Heart left ventricle (tissue), 16 donors: ENCODE results near the gene YWHAE. TPM values are rescaled to one million over a fixed set of nuclear protein-coding genes. Genes with fewer than 3 reads are reported as not detected.
A peak's percentile ranks its signal among the peaks of the same experiment; 100 is the strongest.

Source experiments
- ATAC-seq, 4 donors: fragments of 200-7000 bp; cut with Tn5 transposase; one replicate each; pipeline ENCODE4 v1.9.1; 2020 to 2022; ENCODE audit warnings: moderate library complexity in 4 of 4, mild to moderate bottlenecking in 3 of 4, moderate number of reproducible peaks in 1 of 4
- DNase-seq, 5 donors: peaks; one replicate each; pipeline ENCODE4 v3.0.0-alpha.2; 2020
- H3K27ac ChIP-seq, 12 donors: fragments of 200-600 bp; sonication (generic) in 4 of 12; one replicate each; pipeline versions ENCODE4 v1.5.0 to v1.8.0; 2016 to 2022; ENCODE audit warnings: mild to moderate bottlenecking in 2 of 12
- H3K27me3 ChIP-seq, 9 donors: fragments of 200-600 bp; sonication (generic) in 2 of 9; one replicate each; pipeline versions ENCODE4 v1.5.1 to v1.8.0; 2016 to 2022; ENCODE audit warnings: mild to moderate bottlenecking in 3 of 9
- H3K36me3 ChIP-seq, 9 donors: fragments of 200-600 bp; sonication (generic) in 2 of 9; one replicate each; pipeline versions ENCODE4 v1.5.0 to v1.8.0; 2018 to 2022; ENCODE audit warnings: mild to moderate bottlenecking in 2 of 9
- H3K4me1 ChIP-seq, 12 donors: fragments of 200-600 bp; sonication (generic) in 4 of 12; one replicate each; pipeline versions ENCODE4 v1.5.0 to v1.8.0; 2016 to 2022; ENCODE audit warnings: mild to moderate bottlenecking in 3 of 12
- H3K4me3 ChIP-seq, 12 donors: fragments of 200-600 bp; sonication (generic) in 4 of 12; one replicate each; pipeline versions ENCODE4 v1.5.0 to v1.8.0; 2017 to 2022; ENCODE audit warnings: mild to moderate bottlenecking in 9 of 12, moderate library complexity in 4 of 12
- H3K9me3 ChIP-seq, 12 donors: fragments of 200-600 bp; sonication (generic) in 4 of 12; one replicate each; pipeline versions ENCODE4 v1.5.0 to v1.8.0; 2016 to 2022; ENCODE audit warnings: mild to moderate bottlenecking in 1 of 12
- POLR2A ChIP-seq, 2 donors: fragments of 450-650 bp; IDR thresholded peaks; one replicate each; pipeline ENCODE4 v1.6.1; 2017; ENCODE audit warnings: antibody characterized with exemption in 2 of 2, mild to moderate bottlenecking in 2 of 2, moderate library complexity in 2 of 2
- WGBS, 4 donors: extraction: QIAGEN DNeasy Blood & Tissue Kit in 2 of 4; methylation state at CpG; one replicate each; pipeline versions ENCODE4 v1.1.5 to v1.1.7; 2013 to 2018; 5-methylcytosine and 5-hydroxymethylcytosine counted together
- intact Hi-C, 10 donors: fragments of 100-400 bp; cut with DNase I; formaldehyde crosslinking; loops; one replicate each; pipeline versions ENCODE4 v1.11.1 to v1.14.2; 2022
- polyA plus RNA-seq, 2 donors: library from polyadenylated mRNA; stranded (reverse); fragments of 200-250 nt; gene quantifications; one replicate each; pipeline ENCODE4 v1.2.3, GENCODE V29; 2013
- total RNA-seq, 9 donors: library from RNA; depleted of rRNA in 2 of 9; stranded (reverse); fragments of >200 nt in 2 of 9; fragmentation: NEBNext Ultra II Directional in 3 of 9; extraction: Animal tissue kit (Norgen Biotek cat#: 25700) in 3 of 9; gene quantifications; one replicate each; pipeline versions ENCODE4 v1.1.0 to v1.2.4, GENCODE V29; 2016 to 2023
- TF ChIP-seq, protein P1 (sequence below), 12 donors: fragments of 200-600 bp; sonication (generic) in 4 of 12; IDR thresholded peaks; one replicate each; pipeline versions ENCODE4 v1.5.0 to v1.8.0; 2018 to 2022; ENCODE audit warnings: antibody characterized with exemption in 12 of 12, mild to moderate bottlenecking in 5 of 12
- donor health status: ischemic (EF 13 %, LVEDD 7.1; RV severe dilation, severe dysfunction).
- donor health status: healthy with polysubstance abuse.
- donor health status: DM: no; HTN: yes; CAD: no.
- donor health status: DM: no; HTN: no; CAD: no.
- donor health status: ischemic (EF 25% LVEDD 6.9; RV normal size, moderate dysfunction).
- donor health status: ischemic (EF 25% LVEDD 5.7; RV mildly dilated, moderate dysfunction).
- donor health status: healthy.
- donor health status: DM: yes; HTN: yes; CAD: no.
- donor health status: ischemic (EF 35%, LVEDD 5.7; RV mildly dilated, moderate dysfunction).
- donor health status: nonischemic (EF 11% LVEDD 7.7; RV severe dilation, severe dysfunction).
- donor health status: DM: yes; HTN: yes; CAD: no.
- donor health status: PGD.
- donor health status: ischemic (EF 29% LVEDD 5.4; RV normal size, mild dysfunction).
- donor health status: nonischemic (EF 23%, LVEDD 6.1; RV moderate dilation, normal function).

YWHAE gene
- total and polyA plus RNA-seq, 11 donors, result 401 to 1,150 (median 618) TPM

GRCh38 chr17:1343554-1343953 is 56.5 kb downstream of the YWHAE start:
- no peaks in the 10 kb centered on the region for H3K9me3 ChIP-seq
- H3K4me3 ChIP-seq, result no peak overlapping the region
- ATAC-seq (no peak), DNase-seq (no peak)
- peak overlapping the region in 1 of 12 donors; percentile 6 for H3K27ac ChIP-seq
- 87 to 92% (median 89%) methylated on average over 5 of the region's 5 CpGs for WGBS, 4 donors
- no peaks in the 10 kb centered on the region for H3K27me3 ChIP-seq
- TF ChIP-seq, protein P1, sequence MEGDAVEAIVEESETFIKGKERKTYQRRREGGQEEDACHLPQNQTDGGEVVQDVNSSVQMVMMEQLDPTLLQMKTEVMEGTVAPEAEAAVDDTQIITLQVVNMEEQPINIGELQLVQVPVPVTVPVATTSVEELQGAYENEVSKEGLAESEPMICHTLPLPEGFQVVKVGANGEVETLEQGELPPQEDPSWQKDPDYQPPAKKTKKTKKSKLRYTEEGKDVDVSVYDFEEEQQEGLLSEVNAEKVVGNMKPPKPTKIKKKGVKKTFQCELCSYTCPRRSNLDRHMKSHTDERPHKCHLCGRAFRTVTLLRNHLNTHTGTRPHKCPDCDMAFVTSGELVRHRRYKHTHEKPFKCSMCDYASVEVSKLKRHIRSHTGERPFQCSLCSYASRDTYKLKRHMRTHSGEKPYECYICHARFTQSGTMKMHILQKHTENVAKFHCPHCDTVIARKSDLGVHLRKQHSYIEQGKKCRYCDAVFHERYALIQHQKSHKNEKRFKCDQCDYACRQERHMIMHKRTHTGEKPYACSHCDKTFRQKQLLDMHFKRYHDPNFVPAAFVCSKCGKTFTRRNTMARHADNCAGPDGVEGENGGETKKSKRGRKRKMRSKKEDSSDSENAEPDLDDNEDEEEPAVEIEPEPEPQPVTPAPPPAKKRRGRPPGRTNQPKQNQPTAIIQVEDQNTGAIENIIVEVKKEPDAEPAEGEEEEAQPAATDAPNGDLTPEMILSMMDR (IDR thresholded peaks at IDR 0.05), result no peak
- no peak for TF ChIP-seq POLR2A (IDR thresholded peaks at IDR 0.05)
- intact Hi-C loops, result no loop called here
- peaks cover 0 to 46% (median 23%) of the 10 kb centered on the region in 12 donors for H3K4me1 ChIP-seq
- H3K36me3 ChIP-seq, result peaks cover 0 to 56% (median 30%) of the 10 kb centered on the region in 9 donors

GRCh38 chr17:1340371-1340770 is 59.7 kb downstream of the YWHAE start:
- Histone ChIP-seq H3K4me3 (no peak overlapping the region), H3K27ac (no peak overlapping the region), H3K36me3 (peaks cover 0 to 27% (median 24%) of the 10 kb centered on the region in 9 donors), H3K4me1 (peaks cover 0 to 15% (median 5%) of the 10 kb centered on the region in 12 donors), H3K27me3 (no peaks in the 10 kb centered on the region), H3K9me3 (no peaks in the 10 kb centered on the region)
- TF ChIP-seq POLR2A (IDR thresholded peaks at IDR 0.05), result no peak
- TF ChIP-seq, protein P1 (IDR thresholded peaks at IDR 0.05), result no peak
- intact Hi-C loops, result no loop called here
- 94 to 98% (median 96%) methylated on average over 11 of the region's 11 CpGs for WGBS, 4 donors
- ATAC-seq, result no peak
- DNase-seq, result no peak

GRCh38 chr17:1331708-1332107 is 68.3 kb downstream of the YWHAE start:
- 34 to 58% (median 55%) methylated on average over 8 of the region's 8 CpGs for WGBS, 4 donors
- DNase-seq, result peak in 4 of 5 donors; percentile 29 to 74 (median 58)
- H3K27ac ChIP-seq, result no peak overlapping the region
- no peak overlapping the region for H3K4me3 ChIP-seq
- no peaks in the 10 kb centered on the region for H3K9me3 ChIP-seq
- ATAC-seq, result peak; percentile 98
- intact Hi-C loops, result loop anchor here (1.0 to 10.0 kb wide), 7 partner anchors 54 to 209 kb away; partner anchors contain the start of gene TRARG1 (in 5 of the 10)
- no peaks in the 10 kb centered on the region for H3K27me3 ChIP-seq
- TF ChIP-seq POLR2A (IDR thresholded peaks at IDR 0.05), result no peak
- TF ChIP-seq, protein P1 (IDR thresholded peaks at IDR 0.05), result no peak
- no peaks in the 10 kb centered on the region for H3K36me3 ChIP-seq
- peaks cover 0 to 17% (median 7%) of the 10 kb centered on the region in 12 donors for H3K4me1 ChIP-seq

- no peak for DNase-seq
- no peaks in the 10 kb centered on the region for H3K36me3 ChIP-seq
- H3K4me1 ChIP-seq, result peaks cover 0 to 17% (median 7%) of the 10 kb centered on the region in 12 donors
- ATAC-seq, result no peak
- 84 to 90% (median 87%) methylated on average over 8 to 12 of the region's 12 CpGs for WGBS, 4 donors
- H3K27ac ChIP-seq, result no peak overlapping the region
- intact Hi-C loops, result loop anchor here in 6 of 10 donors (5.0 to 10.0 kb wide), 4 partner anchors 53 to 208 kb away; partner anchors contain the start of gene TRARG1 (in 5 of the 6)
- TF ChIP-seq POLR2A (IDR thresholded peaks at IDR 0.05), result no peak
- TF ChIP-seq, protein P1 (IDR thresholded peaks at IDR 0.05), result no peak
- H3K4me3 ChIP-seq, result no peak overlapping the region
- no peaks in the 10 kb centered on the region for H3K27me3 ChIP-seq
- no peaks in the 10 kb centered on the region for H3K9me3 ChIP-seq
These were observed 70.2 kb downstream of the YWHAE start for GRCh38 chr17:1329745-1330343.
